ENCODE data around the gene MVD. TPM values are rescaled to one million over a fixed set of nuclear protein-coding genes. Genes with fewer than 3 reads are reported as not detected.

MVD gene
- polyA plus RNA-seq, 3 donors = 9.0 to 17.9 (median 12.2) TPM

- Histone ChIP-seq H3K27me3 (ENCODE audit: control insufficient read depth in 2 of 2, insufficient read depth in 2 of 2, low read length in 2 of 2) (no peaks in the 10 kb centered on the region), H3K27ac (ENCODE audit: low read depth in 1 of 2, low read length in 2 of 2) (no peak overlapping the region), H2AFZ (ENCODE audit: insufficient read depth, low read depth, low read length, poor library complexity, severe bottlenecking) (no peak overlapping the region), H4K20me1 (ENCODE audit: insufficient read depth, low read length) (peaks cover 37% of the 10 kb centered on the region), H3K4me3 (replicated peaks in 1 of 3; ENCODE audit: low read depth in 2 of 3, low read length in 3 of 3) (no peak overlapping the region), H3K79me2 (ENCODE audit: insufficient read depth, low read length) (no peaks in the 10 kb centered on the region), H3K9ac (ENCODE audit: insufficient read depth, low read length, poor library complexity, severe bottlenecking) (no peak overlapping the region), H3K36me3 (replicated peaks in 1 of 2; ENCODE audit: control insufficient read depth in 1 of 2, insufficient read depth in 2 of 2, low read length in 2 of 2) (peaks cover 61 to 91% of the 10 kb centered on the region in 2 donors), H3K4me1 (ENCODE audit: control insufficient read depth in 1 of 2, insufficient read depth in 2 of 2, low read length in 2 of 2) (peaks cover 6 to 12% of the 10 kb centered on the region in 2 donors), H3K4me2 (replicated peaks; ENCODE audit: extremely low read depth, low read length, poor library complexity, severe bottlenecking) (no peak overlapping the region), H3K9me3 (replicated peaks in 1 of 2; ENCODE audit: control insufficient read depth in 1 of 2, insufficient read depth in 1 of 2, low read length in 2 of 2) (no peaks in the 10 kb centered on the region)
- H3K27me3 Mint-ChIP-seq (ENCODE audit: low read depth in 3 of 3) = peaks cover 0 to 6% (median 0%) of the 10 kb centered on the region in 3 donors
- WGBS (ENCODE audit: insufficient coverage) = 89% methylated on average over 10 of the region's 20 CpGs
- H3K27ac Mint-ChIP-seq = peak overlapping the region in 2 of 7 donors; percentile 1 to 36
- peaks cover 61 to 89% of the 10 kb centered on the region in 2 donors for H3K36me3 Mint-ChIP-seq
- H3K4me3 Mint-ChIP-seq = no peak overlapping the region
- intact Hi-C loops (cut with micrococcal nuclease) = no loop called here
- no peak for DNase-seq
- peaks cover 19% of the 10 kb centered on the region for H3K4me1 Mint-ChIP-seq
- no peak for TF ChIP-seq CTCF (IDR thresholded peaks at IDR 0.05)
- no peaks in the 10 kb centered on the region for H3K9me3 Mint-ChIP-seq
These were observed 57.4 kb downstream of the MVD start for GRCh38 chr16:88605186-88606147.

DNA sequence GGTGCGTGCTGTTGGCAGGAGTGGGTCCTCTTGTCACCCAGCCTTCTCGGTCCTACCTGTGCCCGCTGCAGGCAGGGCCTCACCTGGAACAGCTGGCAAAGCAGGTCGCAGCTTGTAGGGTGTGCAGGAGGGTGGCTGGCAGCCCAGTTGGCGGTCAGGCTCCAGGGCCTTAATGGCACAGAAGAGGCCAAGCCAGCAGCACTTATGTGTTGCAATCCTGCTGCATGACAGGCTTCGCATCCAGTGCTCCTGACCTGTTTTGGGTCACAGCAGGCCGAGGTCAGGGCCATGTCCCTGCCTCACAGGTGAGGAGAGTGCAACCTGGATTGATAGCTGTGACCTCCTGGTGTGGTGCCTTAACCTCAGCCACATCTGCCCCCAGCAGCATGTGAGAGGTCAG is 60.8 kb downstream of the MVD start:
- Histone ChIP-seq H3K4me3 (replicated peaks in 1 of 3; ENCODE audit: low read depth in 2 of 3, low read length in 3 of 3) (no peak overlapping the region), H4K20me1 (ENCODE audit: insufficient read depth, low read length) (peaks cover 17% of the 10 kb centered on the region), H3K4me1 (ENCODE audit: control insufficient read depth in 1 of 2, insufficient read depth in 2 of 2, low read length in 2 of 2) (peaks cover 25 to 26% of the 10 kb centered on the region in 2 donors), H3K4me2 (replicated peaks; ENCODE audit: extremely low read depth, low read length, poor library complexity, severe bottlenecking) (no peak overlapping the region), H3K9ac (ENCODE audit: insufficient read depth, low read length, poor library complexity, severe bottlenecking) (no peak overlapping the region), H2AFZ (ENCODE audit: insufficient read depth, low read depth, low read length, poor library complexity, severe bottlenecking) (no peak overlapping the region), H3K27me3 (ENCODE audit: control insufficient read depth in 2 of 2, insufficient read depth in 2 of 2, low read length in 2 of 2) (no peaks in the 10 kb centered on the region), H3K27ac (ENCODE audit: low read depth in 1 of 2, low read length in 2 of 2) (no peak overlapping the region), H3K79me2 (ENCODE audit: insufficient read depth, low read length) (peaks cover 10% of the 10 kb centered on the region), H3K36me3 (replicated peaks in 1 of 2; ENCODE audit: control insufficient read depth in 1 of 2, insufficient read depth in 2 of 2, low read length in 2 of 2) (peaks cover 45 to 83% of the 10 kb centered on the region in 2 donors), H3K9me3 (replicated peaks in 1 of 2; ENCODE audit: control insufficient read depth in 1 of 2, insufficient read depth in 1 of 2, low read length in 2 of 2) (no peaks in the 10 kb centered on the region)
- Mint-ChIP-seq H3K36me3 (peaks cover 60 to 84% of the 10 kb centered on the region in 2 donors), H3K4me1 (peaks cover 27% of the 10 kb centered on the region), H3K4me3 (no peak overlapping the region), H3K9me3 (peaks cover 0 to 3% (median 0%) of the 10 kb centered on the region in 7 donors), H3K27ac (peak overlapping the region in 1 of 7 donors; percentile 2), H3K27me3 (ENCODE audit: low read depth in 3 of 3) (peaks cover 0 to 6% (median 0%) of the 10 kb centered on the region in 3 donors)
- intact Hi-C loops (cut with micrococcal nuclease) = no loop called here
- 88% methylated on average over 7 of the region's 7 CpGs for WGBS (ENCODE audit: insufficient coverage)
- TF ChIP-seq CTCF (IDR thresholded peaks at IDR 0.05) = no peak
- DNase-seq = no peak

Other genes starting within 250 kb of the MVD start
- under 1 TPM; 0.04 to 0.19 (median 0.12) TPM for gene ZFPM1, start 209.8 kb downstream of the MVD start, polyA plus RNA-seq
- gene ZC3H18, start 92.7 kb downstream of the MVD start, polyA plus RNA-seq = 10 to 100 TPM in 1 of 3 donors, 1 to 10 TPM in 2; 5.5 to 36.4 (median 6.8) TPM
- gene IL17C, start 24.5 kb downstream of the MVD start, polyA plus RNA-seq = under 1 TPM in 1 of 3 donors, not detected in 2; 0.08 TPM
- gene CYBA, start 12.0 kb downstream of the MVD start, polyA plus RNA-seq = 1,000 to 10,000 TPM; 1,168 to 2,376 (median 2,092) TPM
- 1 to 10 TPM; 4.2 to 6.4 (median 5.3) TPM for gene SNAI3, start 23.4 kb upstream of the MVD start, polyA plus RNA-seq
- gene RNF166, start 43.3 kb upstream of the MVD start, polyA plus RNA-seq = 100 to 1,000 TPM in 2 of 3 donors, 10 to 100 TPM in 1; 99.3 to 255 (median 120) TPM
- gene CTU2, start 43.4 kb upstream of the MVD start, polyA plus RNA-seq = 10 to 100 TPM in 1 of 3 donors, 1 to 10 TPM in 2; 5.9 to 10.3 (median 7.5) TPM
- 100 to 1,000 TPM in 1 of 3 donors, 10 to 100 TPM in 2; 10.2 to 405 (median 15.0) TPM for gene PIEZO1, start 122.1 kb upstream of the MVD start, polyA plus RNA-seq
- under 1 TPM; 0.07 to 0.24 (median 0.16) TPM for gene CDT1, start 140.7 kb upstream of the MVD start, polyA plus RNA-seq
- gene APRT, start 148.8 kb upstream of the MVD start, polyA plus RNA-seq = 100 to 1,000 TPM; 123 to 307 (median 233) TPM
- gene GALNS, start 193.9 kb upstream of the MVD start, polyA plus RNA-seq = 10 to 100 TPM; 20.2 to 34.4 (median 32.2) TPM
- 10 to 100 TPM; 38.8 to 89.3 (median 82.4) TPM for gene TRAPPC2L, start 194.0 kb upstream of the MVD start, polyA plus RNA-seq
- under 1 TPM in 1 of 3 donors, not detected in 2; 0.39 TPM for gene PABPN1L, start 203.6 kb upstream of the MVD start, polyA plus RNA-seq

Data from CD14-positive monocyte (primary cell).